DMS 273 (cell line): Measurements from ENCODE around the gene SLC35D3.
"Not testable (repeated sequence)": the region's sequence is repeated elsewhere in the genome, so short reads cannot be mapped to it uniquely, and the experiment has no call there.

Source experiments
- DNase-seq: peaks from one replicate; lab custom pipeline; 2025; ENCODE audit not compliant: unreplicated experiment; lab: John Stamatoyannopoulos, UW

Gene SLC35D3

GRCh38 chr6:136923116-136923953 is 1.2 kb downstream of the SLC35D3 start:
- DNase-seq = no peak

DNA sequence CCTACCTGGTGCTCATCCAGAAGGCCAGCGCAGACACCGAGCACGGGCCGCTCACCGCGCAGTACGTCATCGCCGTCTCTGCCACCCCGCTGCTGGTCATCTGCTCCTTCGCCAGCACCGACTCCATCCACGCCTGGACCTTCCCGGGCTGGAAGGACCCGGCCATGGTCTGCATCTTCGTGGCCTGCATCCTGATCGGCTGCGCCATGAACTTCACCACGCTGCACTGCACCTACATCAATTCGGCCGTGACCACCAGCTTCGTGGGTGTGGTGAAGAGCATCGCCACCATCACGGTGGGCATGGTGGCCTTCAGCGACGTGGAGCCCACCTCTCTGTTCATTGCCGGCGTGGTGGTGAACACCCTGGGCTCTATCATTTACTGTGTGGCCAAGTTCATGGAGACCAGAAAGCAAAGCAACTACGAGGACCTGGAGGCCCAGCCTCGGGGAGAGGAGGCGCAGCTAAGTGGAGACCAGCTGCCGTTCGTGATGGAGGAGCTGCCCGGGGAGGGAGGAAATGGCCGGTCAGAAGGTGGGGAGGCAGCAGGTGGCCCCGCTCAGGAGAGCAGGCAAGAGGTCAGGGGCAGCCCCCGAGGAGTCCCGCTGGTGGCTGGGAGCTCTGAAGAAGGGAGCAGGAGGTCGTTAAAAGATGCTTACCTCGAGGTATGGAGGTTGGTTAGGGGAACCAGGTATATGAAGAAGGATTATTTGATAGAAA is 2.0 kb downstream of the SLC35D3 start:
- no peak for DNase-seq

DNA sequence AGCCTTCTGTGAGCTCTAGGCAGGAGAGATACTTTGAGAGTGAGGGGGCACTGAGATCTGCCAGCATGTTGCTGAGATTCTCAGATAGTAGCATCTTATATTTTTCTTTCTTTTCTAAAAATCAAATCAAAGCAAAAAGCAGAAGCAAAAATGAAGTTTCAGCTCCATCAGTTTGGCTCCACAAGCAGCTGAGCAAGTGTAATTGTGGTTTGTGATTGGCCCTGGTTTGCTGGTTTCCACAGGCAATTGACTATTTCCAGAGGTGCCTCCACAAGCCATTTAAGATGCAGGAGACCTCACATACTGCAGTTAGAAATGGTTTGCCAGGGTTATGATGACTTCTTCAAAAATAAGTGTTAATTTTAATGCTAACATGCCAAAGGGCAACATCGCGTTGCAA is 4.3 kb downstream of the SLC35D3 start:
- DNase-seq = no peak

- peak; percentile 63 for DNase-seq
These were observed 5.2 kb downstream of the SLC35D3 start for GRCh38 chr6:136927292-136927691.

GRCh38 chr6:136930528-136930927 is 8.4 kb downstream of the SLC35D3 start:
- no peak for DNase-seq

DNA sequence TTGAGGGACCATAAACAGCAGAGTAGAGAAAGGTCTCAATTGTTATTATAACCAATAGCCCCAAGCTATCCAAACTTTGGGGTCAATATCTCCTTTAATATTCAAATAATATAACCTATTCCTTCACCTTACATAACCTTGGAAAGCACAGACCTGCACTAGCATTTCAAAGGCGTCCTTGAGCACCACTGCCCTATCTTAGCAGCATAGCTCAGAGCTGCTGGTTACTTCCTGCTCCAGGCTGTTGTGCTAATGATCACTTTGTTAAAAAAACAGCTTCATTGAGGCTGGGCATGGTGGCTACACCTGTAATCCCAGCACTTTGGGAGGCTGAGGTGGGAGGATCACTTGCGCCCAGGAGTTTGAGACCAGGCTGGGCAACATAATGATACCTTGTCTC is 10.5 kb downstream of the SLC35D3 start:
- DNase-seq = no peak

GRCh38 chr6:136945072-136945471 is 23.0 kb downstream of the SLC35D3 start:
- DNase-seq = no peak

DNA sequence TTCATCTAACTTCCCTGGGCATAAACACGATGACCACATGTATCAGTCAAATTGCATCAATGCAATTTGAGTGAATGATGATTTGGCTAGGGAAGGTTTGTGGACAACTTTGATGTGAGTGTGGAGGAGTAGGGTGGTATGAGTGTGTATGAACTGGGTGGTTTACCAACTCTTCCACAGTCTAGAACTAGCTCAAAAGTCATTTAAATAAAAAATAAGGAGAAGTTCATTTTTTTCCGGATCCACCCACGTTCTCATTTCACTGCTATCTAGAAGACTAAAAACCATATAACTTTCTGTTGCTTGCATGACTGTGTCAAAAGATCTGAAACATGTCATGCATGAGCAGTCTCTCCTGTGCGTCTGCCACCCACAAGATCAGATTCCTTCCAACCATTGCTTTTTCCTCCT is 23.6 kb downstream of the SLC35D3 start:
- DNase-seq = no peak

- DNase-seq = no peak
These were observed 24.9 kb downstream of the SLC35D3 start for GRCh38 chr6:136947037-136947436.

DNA sequence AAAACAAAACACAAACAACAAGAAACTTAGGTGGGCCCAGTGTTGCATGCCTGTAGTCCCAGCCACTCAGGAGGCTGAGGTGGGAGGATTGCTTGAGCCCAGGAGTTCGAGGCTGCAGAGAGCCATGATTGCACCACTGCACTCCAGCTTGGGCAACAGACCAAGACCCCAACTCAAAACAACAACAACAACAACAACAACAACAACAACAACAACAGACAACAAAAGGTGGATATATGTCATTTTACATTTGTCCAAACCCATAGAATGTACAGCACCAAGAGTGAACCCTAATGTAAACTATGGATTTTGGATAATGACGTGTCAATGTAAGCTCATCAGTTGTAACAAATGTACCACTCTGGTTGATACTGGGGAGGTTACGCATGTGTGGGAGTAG is 27.9 kb downstream of the SLC35D3 start:
- not testable (repeated sequence) for DNase-seq

DNA sequence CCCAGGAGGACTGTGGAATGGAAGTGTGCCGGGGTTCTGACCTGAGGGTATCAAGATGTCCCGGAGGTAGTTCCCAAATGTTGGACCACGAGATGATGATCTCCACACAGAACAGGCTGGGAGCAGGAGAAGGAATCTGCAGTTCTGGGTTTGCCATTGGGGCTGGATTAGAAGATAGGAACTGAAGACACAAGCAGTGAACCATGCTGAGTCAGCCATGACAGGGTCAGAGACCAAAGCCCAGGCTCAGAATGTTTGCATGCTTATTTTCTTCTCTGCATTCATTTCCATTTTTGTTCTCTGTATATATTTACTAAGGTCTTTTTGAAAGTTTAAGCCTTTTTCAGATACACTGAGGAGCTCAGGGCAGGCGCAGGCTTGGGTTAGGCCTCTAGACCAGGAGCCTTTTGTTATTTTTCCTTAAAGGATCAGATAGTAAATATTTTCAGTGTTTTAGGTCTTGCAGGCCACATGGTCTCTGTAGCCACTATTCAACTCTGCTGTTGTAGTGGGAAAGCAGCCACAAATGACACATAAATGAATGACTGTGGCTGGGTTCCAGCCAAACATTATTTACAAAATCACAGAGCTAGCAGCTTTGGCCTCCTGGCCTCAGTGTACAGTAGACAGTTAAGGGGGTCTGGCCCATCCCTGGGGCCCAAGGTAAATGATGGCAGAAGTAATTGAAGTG is 28.5 kb downstream of the SLC35D3 start:
- no peak for DNase-seq

GRCh38 chr6:136952714-136953260 is 30.7 kb downstream of the SLC35D3 start:
- peak; percentile 6 for DNase-seq

- DNase-seq = no peak
These were observed 33.0 kb downstream of the SLC35D3 start for GRCh38 chr6:136955123-136955522.

DNA sequence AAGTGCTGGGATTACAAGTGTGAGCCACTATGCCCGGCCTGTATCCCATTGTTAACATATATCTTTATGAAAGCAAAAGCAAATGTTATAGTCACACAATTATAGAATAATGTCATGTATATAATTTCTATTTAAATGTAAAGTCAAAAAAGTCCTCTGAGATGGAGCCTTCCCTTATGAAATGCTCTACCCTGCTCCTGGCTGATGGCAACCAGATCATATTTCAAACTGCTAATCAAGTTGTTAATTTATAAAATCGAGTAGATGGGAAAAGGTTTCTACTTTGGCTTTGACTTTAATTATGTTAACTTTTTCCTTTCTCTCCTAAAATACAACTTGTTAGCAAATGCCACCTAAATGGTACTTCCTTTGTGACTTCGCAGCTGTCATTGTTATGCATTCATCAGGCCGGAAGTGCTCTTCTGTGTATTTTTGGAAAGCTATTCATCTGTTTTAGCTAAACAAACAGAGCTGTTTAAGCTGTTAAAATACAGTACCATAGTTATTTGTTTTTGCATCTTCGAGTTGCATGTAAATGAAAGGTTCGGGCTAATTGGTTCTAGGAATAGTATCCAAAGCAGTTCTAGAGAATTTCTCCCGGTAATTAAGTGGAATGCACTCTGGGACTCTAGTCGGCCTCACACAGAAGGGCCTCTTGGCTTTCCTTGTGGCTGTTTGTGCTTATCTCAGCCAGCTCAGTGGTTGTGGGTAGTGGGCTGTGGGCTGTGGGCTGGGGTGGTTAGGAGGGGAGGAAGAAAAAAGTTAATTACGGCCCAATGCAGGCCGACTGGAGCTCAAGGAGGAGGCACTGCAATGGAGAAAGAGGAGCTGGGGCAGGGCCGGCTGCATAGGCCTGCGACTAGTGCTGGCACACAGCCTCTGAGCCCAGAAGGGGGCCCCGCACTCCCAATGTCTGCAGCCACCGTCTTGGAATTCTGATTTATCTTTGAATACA is 34.8 kb downstream of the SLC35D3 start:
- DNase-seq = peak; percentile 61

GRCh38 chr6:136958168-136958567 is 36.1 kb downstream of the SLC35D3 start:
- DNase-seq = no peak

GRCh38 chr6:136959471-136959891 is 37.4 kb downstream of the SLC35D3 start:
- DNase-seq = peak; percentile 17

DNA sequence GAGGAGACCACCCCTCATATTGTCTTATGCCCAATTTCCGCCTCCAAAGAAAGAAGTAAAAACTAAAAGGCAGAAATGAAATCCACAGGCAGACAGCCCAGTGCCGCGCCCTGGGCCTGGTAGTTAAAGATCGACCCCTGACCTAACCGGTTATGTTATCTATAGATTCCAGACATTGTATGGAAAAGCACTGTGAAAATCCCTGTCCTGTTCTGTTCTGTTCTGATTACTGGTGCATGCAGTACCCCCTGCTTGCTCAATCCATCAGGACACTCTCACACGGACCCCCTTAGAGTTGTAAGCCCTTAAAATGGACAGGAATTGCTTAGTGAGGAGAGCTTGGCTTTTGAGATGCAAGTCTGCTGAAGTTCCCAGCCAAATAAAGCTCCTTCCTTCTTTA is 37.8 kb downstream of the SLC35D3 start:
- DNase-seq = not testable (repeated sequence)

- peak; percentile 16 for DNase-seq
These were observed 38.7 kb downstream of the SLC35D3 start for GRCh38 chr6:136960781-136961180.

DNA sequence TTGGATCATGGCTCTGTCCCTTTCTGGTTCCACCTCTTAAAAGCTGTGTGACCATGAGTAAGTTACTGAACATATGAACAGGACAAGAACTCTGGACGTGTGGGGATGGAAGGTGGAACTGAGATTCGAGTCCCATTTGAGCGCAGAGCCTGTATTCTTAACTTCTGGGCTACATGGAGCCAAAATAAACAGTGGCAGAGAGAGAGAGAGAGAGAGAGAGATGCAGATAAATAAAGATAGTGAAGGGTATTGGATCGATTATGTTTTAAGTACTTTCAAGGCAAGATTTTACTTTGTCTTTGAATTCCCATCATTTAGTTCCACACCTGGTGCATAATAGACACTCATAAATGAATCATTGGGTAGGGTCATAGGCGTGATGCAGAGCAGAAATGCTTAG is 39.7 kb downstream of the SLC35D3 start:
- DNase-seq = peak; percentile 29

GRCh38 chr6:136962661-136963060 is 40.6 kb downstream of the SLC35D3 start:
- DNase-seq = peak; percentile 92
